Measurements from ENCODE around the gene CCDC178.

DNA sequence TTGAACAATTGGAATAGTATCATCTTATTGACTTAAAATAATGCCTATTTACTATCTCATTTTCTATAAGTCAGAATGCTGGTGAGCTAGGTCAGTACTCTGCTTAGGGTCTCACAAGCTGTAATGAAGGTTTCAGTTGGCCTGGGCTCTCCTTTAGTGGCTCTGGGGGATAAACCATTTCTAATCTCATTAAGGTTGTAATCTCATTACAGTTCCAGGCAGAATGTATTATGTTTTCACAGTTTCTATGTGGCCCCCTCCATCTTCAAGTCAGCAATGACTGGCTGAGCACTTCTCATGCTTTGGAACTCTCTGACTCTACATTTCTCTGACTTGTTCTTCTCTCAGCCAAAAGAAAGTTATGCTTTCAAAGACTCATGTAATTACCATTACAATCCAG lies 163.1 kb downstream of the CCDC178 start:
- TF ChIP-seq, protein P1, sequence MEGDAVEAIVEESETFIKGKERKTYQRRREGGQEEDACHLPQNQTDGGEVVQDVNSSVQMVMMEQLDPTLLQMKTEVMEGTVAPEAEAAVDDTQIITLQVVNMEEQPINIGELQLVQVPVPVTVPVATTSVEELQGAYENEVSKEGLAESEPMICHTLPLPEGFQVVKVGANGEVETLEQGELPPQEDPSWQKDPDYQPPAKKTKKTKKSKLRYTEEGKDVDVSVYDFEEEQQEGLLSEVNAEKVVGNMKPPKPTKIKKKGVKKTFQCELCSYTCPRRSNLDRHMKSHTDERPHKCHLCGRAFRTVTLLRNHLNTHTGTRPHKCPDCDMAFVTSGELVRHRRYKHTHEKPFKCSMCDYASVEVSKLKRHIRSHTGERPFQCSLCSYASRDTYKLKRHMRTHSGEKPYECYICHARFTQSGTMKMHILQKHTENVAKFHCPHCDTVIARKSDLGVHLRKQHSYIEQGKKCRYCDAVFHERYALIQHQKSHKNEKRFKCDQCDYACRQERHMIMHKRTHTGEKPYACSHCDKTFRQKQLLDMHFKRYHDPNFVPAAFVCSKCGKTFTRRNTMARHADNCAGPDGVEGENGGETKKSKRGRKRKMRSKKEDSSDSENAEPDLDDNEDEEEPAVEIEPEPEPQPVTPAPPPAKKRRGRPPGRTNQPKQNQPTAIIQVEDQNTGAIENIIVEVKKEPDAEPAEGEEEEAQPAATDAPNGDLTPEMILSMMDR (IDR thresholded peaks at IDR 0.05; ENCODE audit: low read length): no peak
- TF ChIP-seq EZH2 (IDR thresholded peaks at IDR 0.05; ENCODE audit: borderline replicate concordance, low read length): no peak
